OCI-LY1 (cell line): ENCODE data around the gene CHCHD3.

Experiments used
- CTCF ChIP-seq: fragments of 200-600 bp; sonication (generic), shearing (Covaris generic); IDR thresholded peaks from 2 replicates; pipeline ENCODE4 v1.5.1; 2017; ENCODE audit warnings: mild to moderate bottlenecking, antibody characterized with exemption, low read length, moderate library complexity, mixed read lengths
- EZH2 ChIP-seq: fragments of 200-600 bp; sonication (generic), shearing (Covaris generic); IDR thresholded peaks from 2 replicates; pipeline ENCODE4 v1.8.0; 2017; ENCODE audit warnings: borderline replicate concordance, mixed run types, mild to moderate bottlenecking, antibody characterized with exemption, low read length, moderate library complexity, mixed read lengths

- no peak for TF ChIP-seq CTCF
- TF ChIP-seq EZH2, result no peak
Measured at GRCh38 chr7:133054162-133054840, 27.6 kb downstream of the CHCHD3 start.
